ENCODE measurements around the gene PROS1. TPM values are rescaled to one million over a fixed set of nuclear protein-coding genes. Genes with fewer than 3 reads are reported as not detected.
"Not testable (repeated sequence)": the region's sequence is repeated elsewhere in the genome, so short reads cannot be mapped to it uniquely, and the experiment has no call there.

Gene PROS1
- total RNA-seq, 2 donors from 2014 or later, result 1.1 to 2.8 TPM

GRCh38 chr3:93877427-93877826, 96.3 kb downstream of the PROS1 start:
- H3K4me3 Mint-ChIP-seq; ATAC-seq (replicated peaks); H3K27ac Mint-ChIP-seq; H3K9me3 Mint-ChIP-seq; H3K4me1 Mint-ChIP-seq; H3K27me3 Mint-ChIP-seq; H3K36me3 Mint-ChIP-seq (ENCODE audit: low read depth): not testable (repeated sequence)

- not testable (repeated sequence) for H3K4me3 Mint-ChIP-seq; H3K4me1 Mint-ChIP-seq; H3K36me3 Mint-ChIP-seq (ENCODE audit: low read depth); H3K27me3 Mint-ChIP-seq; ATAC-seq (replicated peaks); H3K9me3 Mint-ChIP-seq; H3K27ac Mint-ChIP-seq
Measured at GRCh38 chr3:93873412-93873811, 100.3 kb downstream of the PROS1 start.

GRCh38 chr3:93867425-93867824, 106.3 kb downstream of the PROS1 start:
- H3K27me3 Mint-ChIP-seq, result peaks cover 6% of the 10 kb centered on the region
- H3K9me3 Mint-ChIP-seq, result no peaks in the 10 kb centered on the region
- no peak overlapping the region for H3K27ac Mint-ChIP-seq
- no peaks in the 10 kb centered on the region for H3K4me1 Mint-ChIP-seq
- H3K4me3 Mint-ChIP-seq, result no peak overlapping the region
- no peaks in the 10 kb centered on the region for H3K36me3 Mint-ChIP-seq (ENCODE audit: low read depth)
- no peak for ATAC-seq (replicated peaks)

- H3K27me3 Mint-ChIP-seq, result no peaks in the 10 kb centered on the region
- H3K4me3 Mint-ChIP-seq, result no peak overlapping the region
- H3K27ac Mint-ChIP-seq, result no peak overlapping the region
- no peaks in the 10 kb centered on the region for H3K36me3 Mint-ChIP-seq (ENCODE audit: low read depth)
- no peaks in the 10 kb centered on the region for H3K9me3 Mint-ChIP-seq
- H3K4me1 Mint-ChIP-seq, result no peaks in the 10 kb centered on the region
- ATAC-seq (replicated peaks), result no peak
Measured at GRCh38 chr3:93861017-93861416, 112.7 kb downstream of the PROS1 start.

- Mint-ChIP-seq H3K4me3 (no peak overlapping the region), H3K27ac (no peak overlapping the region), H3K36me3 (ENCODE audit: low read depth) (no peaks in the 10 kb centered on the region), H3K9me3 (no peaks in the 10 kb centered on the region), H3K4me1 (no peaks in the 10 kb centered on the region), H3K27me3 (peaks cover 3% of the 10 kb centered on the region)
- ATAC-seq (replicated peaks), result no peak
Measured at GRCh38 chr3:93855401-93855800, 118.3 kb downstream of the PROS1 start.

- H3K27ac Mint-ChIP-seq; H3K27me3 Mint-ChIP-seq; H3K4me3 Mint-ChIP-seq; H3K9me3 Mint-ChIP-seq; ATAC-seq (replicated peaks); H3K36me3 Mint-ChIP-seq (ENCODE audit: low read depth); H3K4me1 Mint-ChIP-seq: not testable (repeated sequence)
Measured at GRCh38 chr3:93852228-93852627, 121.5 kb downstream of the PROS1 start.

GRCh38 chr3:93843981-93844380, 129.7 kb downstream of the PROS1 start:
- Mint-ChIP-seq H3K36me3 (ENCODE audit: low read depth) (no peaks in the 10 kb centered on the region), H3K27me3 (peaks cover 4% of the 10 kb centered on the region), H3K4me3 (no peak overlapping the region), H3K4me1 (no peaks in the 10 kb centered on the region), H3K27ac (no peak overlapping the region), H3K9me3 (no peaks in the 10 kb centered on the region)
- no peak for ATAC-seq (replicated peaks)

- not testable (repeated sequence) for ATAC-seq (replicated peaks); H3K27me3 Mint-ChIP-seq; H3K27ac Mint-ChIP-seq; H3K4me3 Mint-ChIP-seq; H3K9me3 Mint-ChIP-seq; H3K36me3 Mint-ChIP-seq (ENCODE audit: low read depth); H3K4me1 Mint-ChIP-seq
Measured at GRCh38 chr3:93839193-93839592, 134.5 kb downstream of the PROS1 start.

Other genes starting within 250 kb of the PROS1 start
- 1 to 10 TPM; 6.7 to 9.4 TPM for gene ARL13B, start 6.3 kb upstream of the PROS1 start, total RNA-seq
- not detected for gene STX19, start 54.7 kb upstream of the PROS1 start, total RNA-seq
- 1 to 10 TPM; 7.9 to 9.4 TPM for gene DHFR2, start 89.0 kb upstream of the PROS1 start, total RNA-seq
- 10 to 100 TPM; 17.8 to 25.8 TPM for gene NSUN3, start 89.2 kb upstream of the PROS1 start, total RNA-seq